Epithelial cell of proximal tubule (primary cell): ENCODE measurements around the gene ALKBH5. TPM values are rescaled to one million over a fixed set of nuclear protein-coding genes. Genes with fewer than 3 reads are reported as not detected.
A peak's percentile ranks its signal among the peaks of the same experiment; 100 is the strongest.

Source experiments
- DNase-seq: peaks from one replicate; pipeline ENCODE4 v3.0.0-alpha.2; 2011; ENCODE audit warnings: low read depth
- H3K4me3 ChIP-seq: 2 replicates; pipeline ENCODE4 v1.5.1; 2011; ENCODE audit warnings: low read depth, mild to moderate bottlenecking, low read length
- total RNA-seq: library from RNA; depleted of rRNA; stranded (reverse); fragments of >200 nt; gene quantifications from 2 replicates; pipeline ENCODE4 v1.2.3, GENCODE V29; 2015
- TF ChIP-seq, protein P1 (sequence below): conservative IDR thresholded peaks from 2 replicates; pipeline ENCODE4 v1.5.1; 2012; ENCODE audit warnings: low read depth, mild to moderate bottlenecking, low read length

Gene ALKBH5
- total RNA-seq, 1 donor from 2014 or later, result 81.2 TPM

GRCh38 chr17:18163547-18163946, 20.1 kb upstream of the ALKBH5 start:
- TF ChIP-seq, protein P1, sequence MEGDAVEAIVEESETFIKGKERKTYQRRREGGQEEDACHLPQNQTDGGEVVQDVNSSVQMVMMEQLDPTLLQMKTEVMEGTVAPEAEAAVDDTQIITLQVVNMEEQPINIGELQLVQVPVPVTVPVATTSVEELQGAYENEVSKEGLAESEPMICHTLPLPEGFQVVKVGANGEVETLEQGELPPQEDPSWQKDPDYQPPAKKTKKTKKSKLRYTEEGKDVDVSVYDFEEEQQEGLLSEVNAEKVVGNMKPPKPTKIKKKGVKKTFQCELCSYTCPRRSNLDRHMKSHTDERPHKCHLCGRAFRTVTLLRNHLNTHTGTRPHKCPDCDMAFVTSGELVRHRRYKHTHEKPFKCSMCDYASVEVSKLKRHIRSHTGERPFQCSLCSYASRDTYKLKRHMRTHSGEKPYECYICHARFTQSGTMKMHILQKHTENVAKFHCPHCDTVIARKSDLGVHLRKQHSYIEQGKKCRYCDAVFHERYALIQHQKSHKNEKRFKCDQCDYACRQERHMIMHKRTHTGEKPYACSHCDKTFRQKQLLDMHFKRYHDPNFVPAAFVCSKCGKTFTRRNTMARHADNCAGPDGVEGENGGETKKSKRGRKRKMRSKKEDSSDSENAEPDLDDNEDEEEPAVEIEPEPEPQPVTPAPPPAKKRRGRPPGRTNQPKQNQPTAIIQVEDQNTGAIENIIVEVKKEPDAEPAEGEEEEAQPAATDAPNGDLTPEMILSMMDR, result no peak
- DNase-seq, result no peak
- H3K4me3 ChIP-seq, result no peak overlapping the region

DNA sequence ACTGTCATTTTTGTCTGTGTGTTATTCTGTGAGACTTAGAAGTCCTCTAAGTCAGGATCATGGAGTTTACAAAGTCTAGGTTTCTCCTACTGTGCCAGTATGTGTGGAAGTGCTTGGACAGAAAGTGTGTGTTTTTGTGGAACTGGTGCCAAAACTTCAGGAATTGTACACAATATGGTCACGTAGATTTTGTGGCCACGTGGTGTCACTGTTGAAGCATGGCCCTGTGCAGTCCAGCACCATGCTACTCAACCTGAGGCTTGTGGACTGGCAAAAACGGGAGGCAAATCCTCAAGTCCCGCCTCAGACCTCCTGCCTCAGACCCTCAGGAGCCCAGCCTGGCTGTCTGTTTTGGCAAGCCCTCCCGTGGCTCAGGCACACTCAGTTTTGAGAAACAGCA, 16.7 kb upstream of the ALKBH5 start:
- TF ChIP-seq, protein P1, result peak; percentile 37
- H3K4me3 ChIP-seq, result no peak overlapping the region
- DNase-seq, result no peak

DNA sequence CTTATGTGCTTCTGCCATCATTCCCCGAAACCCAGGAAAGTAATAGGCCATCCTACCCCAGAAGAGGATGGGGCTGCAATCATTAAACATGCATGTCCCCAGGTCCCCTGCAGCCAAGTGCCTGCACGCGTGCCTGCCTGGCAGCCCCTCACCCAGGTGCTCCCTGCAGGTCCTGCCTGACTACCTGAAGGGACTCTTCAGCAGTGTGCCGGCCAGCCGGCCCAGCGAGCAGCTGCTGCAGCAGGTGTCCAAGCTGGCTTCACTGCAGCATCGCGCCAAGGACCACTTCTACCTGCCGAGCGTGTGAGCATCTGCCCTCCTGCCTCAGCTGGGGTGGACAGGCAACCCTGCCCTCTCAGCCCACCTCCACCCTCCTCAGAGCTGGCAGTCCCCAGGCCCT, 16.2 kb upstream of the ALKBH5 start:
- DNase-seq, result no peak
- TF ChIP-seq, protein P1, result no peak
- H3K4me3 ChIP-seq, result no peak overlapping the region

DNA sequence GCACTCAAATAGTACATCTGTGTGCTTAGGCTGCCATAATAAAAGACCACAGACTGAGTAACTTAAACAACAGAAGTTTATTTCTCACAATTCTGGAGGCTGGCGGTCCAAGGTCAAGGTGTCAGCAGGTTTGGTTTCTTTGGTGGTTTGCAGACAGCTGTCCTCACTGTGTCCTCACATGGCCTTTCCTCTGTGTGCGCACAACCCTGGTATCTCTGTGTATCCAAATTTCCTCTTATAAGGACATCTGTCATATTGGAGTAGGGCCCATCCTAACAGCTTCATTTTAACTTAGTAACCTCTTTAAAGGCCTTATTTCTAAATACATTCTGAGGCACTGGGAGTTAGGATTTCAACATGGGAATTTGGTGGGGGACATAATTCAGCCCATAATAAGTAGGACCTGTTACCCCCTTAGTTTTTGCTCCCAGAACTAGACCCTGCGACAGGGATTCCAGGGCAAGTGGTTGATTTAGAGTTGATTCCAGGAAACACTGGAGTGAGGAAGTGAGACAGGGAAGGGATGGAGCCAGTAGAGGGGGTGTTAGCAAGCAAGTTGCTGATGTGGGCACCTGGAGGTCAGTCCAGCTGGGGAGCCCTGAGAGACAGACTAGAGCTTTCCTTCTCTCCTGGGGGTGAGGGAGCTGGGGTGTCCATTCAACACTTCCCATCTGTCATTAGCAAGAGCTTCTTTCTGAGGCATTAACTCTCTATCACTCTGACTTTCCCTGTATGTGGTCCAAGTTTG, 10.9 kb upstream of the ALKBH5 start:
- H3K4me3 ChIP-seq, result no peak overlapping the region
- TF ChIP-seq, protein P1, result no peak
- no peak for DNase-seq

DNA sequence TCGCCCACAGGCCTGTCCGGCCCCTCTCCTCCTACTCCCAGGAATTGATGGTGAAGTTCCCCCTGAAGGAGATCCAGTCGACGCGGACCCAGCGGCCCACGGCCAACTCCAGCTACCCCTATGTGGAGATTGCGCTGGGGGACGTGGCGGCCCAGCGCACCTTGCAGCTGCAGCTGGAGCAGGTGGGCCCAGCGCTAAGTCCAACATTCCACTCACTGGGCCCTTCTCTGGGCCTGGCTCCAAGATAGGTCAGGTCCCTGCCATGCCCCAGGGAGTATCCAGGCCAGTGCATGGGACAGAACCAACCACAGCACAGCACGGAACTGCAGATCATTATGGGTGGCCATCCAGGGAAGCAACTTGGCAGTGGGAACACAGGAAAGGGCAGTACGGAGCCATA, 9.9 kb upstream of the ALKBH5 start:
- TF ChIP-seq, protein P1, result no peak
- DNase-seq, result no peak

DNA sequence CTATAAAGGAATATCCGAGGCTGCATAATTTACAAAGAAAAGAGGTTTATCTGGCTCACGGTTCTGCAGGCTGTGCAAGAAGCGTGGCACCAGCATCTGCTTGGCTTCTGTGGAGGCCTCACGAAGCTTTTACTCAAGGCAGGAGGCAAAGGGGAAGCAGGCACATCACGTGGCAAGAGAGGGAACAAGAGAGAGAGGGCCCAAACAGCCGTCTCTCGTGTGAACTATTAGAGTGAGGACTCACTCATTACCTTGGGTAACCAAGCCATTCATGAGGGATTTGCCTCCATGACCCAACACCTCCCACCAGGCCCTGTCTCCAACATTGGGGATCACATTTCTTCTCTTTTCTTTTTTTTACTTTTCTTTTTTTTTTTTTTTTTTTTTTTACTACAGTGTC, 7.5 kb upstream of the ALKBH5 start:
- DNase-seq, result no peak
- H3K4me3 ChIP-seq, result no peak overlapping the region
- TF ChIP-seq, protein P1, result no peak

More for the DNA sequence above, 9.9 kb upstream of the ALKBH5 start:
- no peak overlapping the region for H3K4me3 ChIP-seq

- no peak for DNase-seq
- TF ChIP-seq, protein P1, result no peak
- H3K4me3 ChIP-seq, result no peak overlapping the region
These were observed 6.5 kb upstream of the ALKBH5 start for GRCh38 chr17:18177133-18177532.
